GM18861 (cell line): ENCODE results near the gene PYGL.
"Not testable (repeated sequence)": the region's sequence is repeated elsewhere in the genome, so short reads cannot be mapped to it uniquely, and the experiment has no call there.

ENCODE experiments used
- ATAC-seq: cut with Tn5 transposase; IDR thresholded peaks from one replicate; pipeline ENCODE4 v1.9.1; 2021; ENCODE audit not compliant: unreplicated experiment

PYGL gene

DNA sequence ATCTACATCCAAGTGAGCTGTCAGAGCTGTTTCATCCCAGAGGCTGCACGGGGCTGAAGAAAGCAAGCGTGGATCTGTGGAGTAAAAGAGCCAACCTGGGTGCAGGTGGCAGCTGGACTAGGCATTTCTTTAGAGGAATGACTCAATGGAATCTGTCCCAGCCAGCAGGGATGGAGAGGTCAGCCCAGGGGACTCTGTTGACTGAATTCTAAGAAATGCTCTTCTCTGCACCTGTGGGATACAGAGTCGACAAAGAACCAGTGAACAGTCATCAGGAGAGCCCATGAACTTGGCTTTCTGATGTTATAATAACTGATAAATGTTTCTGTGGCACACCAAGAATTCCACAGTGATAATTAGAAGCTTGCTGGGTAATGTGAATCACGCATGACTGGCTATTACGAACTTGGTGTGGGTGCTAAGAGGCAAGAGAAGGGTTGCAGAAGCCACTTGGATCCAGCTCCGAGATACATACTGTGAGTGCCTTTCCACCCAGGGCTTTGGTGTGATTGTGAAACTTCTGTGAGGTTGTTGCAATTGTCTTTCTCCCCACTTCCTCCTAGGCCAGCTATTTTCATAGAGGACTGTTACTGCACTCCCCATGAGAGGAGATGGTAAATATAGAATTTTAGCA lies 16.2 kb downstream of the PYGL start:
- no peak for ATAC-seq

DNA sequence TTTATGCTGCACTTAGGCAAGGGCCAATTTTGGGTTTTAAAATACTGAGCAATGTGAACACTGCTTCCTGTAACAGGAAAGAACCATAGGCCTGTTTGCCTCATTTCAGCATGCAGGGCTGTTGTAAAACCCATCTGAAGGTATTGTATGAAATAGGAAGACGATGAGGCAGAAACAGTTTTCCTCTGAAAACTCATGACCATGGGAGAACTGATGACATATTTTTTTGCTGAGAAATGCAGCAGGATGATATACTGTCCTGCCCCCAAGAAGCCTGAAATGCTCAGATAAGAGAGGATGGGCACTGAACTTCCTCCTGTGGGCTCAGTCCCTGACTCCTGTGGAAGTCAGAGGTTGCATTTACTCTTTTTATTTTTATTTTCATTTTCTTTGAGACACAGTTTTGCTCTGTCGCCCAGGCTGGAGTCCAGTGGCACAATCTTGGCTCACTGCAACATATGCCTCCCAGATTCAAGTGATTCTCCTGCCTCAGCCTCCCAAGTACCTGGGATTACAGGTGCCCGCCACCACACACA lies 17.4 kb downstream of the PYGL start:
- ATAC-seq, result no peak

DNA sequence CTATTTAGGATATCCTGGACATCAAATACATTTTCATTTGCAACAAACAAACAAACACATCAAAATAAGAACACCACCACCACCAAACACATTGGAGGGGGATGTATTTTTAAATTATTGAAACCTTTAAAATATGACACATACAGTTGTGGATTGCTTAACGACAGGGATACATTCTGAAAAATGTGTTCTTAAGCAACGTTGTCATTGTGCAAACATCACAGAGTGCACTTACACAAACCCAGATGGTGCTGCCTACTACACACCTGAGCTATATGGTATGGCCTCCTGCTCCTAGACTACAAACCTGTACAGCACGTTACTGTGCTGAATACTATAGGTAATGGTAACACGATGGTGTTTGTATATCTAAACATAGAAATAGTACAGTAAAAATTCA lies 19.4 kb downstream of the PYGL start:
- no peak for ATAC-seq

DNA sequence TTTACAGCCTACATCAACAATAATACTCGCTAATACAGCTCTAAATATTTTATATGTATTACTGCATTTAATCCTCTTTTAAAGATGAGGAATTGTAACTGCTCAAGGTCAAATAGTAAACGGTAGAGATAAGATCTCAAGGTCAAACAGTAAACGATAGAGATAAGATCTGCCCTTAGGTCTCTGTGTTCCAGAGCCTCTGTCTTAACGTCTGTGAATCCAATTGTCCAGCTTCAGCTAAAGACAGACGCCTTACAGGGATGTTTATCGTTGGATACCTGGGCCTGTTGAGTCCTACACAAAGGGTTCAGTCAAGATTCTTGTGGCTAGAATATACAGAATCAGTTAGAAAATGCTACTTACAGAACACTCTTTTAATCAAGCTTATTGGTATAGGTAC lies 20.0 kb downstream of the PYGL start:
- ATAC-seq, result no peak

DNA sequence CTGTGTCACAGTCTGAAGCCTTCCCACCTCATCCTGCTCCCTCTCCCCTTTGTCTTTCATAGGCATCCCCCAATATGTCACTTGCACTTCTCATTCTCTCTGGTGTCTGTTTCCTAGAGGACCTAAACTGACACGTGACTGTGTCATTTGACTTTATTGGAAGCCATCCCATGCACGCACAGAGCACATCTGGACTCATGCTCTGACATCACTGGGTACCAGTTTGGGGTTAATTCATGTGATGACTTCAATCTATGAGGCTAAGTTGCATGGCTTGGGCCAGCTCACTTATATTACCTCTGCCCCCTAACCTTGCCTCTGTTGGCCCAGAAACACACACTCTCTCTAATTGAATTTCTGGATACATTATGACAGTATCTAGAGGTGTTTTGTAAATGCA lies 21.5 kb downstream of the PYGL start:
- no peak for ATAC-seq

DNA sequence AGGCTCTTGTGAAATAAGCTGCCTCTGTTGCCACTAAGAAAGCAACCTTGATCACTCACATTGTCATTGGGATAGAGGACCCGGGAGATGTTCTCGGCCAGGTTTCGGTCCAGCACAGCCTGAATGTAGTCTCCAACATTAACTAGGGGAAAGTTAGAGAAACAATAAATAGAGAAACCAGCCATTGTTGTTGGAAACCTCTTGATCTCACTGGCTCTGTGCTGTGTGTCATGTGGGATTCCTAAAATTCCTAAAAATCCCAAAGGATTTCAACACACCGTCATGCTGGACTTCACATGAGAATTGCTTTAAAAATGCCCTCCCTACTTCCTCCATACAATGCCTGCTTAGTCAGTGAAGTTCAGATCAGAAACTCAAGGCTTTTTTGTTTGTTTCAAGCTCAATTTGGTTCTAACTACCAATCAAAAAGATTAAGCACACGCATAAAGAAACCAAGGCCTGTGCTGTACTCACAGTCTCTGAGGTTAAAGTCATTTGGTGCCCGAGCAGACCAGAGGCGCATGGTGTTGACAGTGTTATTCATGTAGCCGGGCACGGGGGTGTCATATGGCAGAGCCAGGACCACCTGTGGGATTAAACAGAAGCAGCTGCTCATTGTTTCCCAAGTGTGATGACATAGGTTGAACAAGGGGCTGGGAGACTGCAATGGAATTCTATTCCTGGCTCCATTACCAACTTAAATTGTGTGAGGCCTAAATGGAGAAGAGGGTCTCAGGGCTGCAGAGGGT lies 23.6 kb downstream of the PYGL start:
- no peak for ATAC-seq

DNA sequence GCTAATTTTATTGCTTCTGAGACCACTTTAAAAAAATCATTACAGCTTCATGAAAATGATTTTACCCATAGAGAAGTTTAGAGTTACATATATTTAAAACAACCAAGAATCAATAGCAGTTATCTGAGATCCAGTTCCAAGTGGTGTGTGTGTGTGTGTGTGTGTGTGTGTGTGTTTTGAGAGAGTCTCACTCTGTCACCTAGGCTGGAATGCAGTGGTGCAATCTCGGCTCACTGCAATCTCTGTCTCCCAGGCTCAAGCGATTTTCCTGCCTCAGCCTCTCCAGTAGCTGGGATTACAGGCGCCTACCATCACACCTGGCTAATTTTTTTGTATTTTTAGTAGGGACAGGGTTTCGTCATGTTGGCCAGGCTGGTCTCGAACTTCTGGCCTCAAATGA lies 24.8 kb downstream of the PYGL start:
- not testable (repeated sequence) for ATAC-seq

DNA sequence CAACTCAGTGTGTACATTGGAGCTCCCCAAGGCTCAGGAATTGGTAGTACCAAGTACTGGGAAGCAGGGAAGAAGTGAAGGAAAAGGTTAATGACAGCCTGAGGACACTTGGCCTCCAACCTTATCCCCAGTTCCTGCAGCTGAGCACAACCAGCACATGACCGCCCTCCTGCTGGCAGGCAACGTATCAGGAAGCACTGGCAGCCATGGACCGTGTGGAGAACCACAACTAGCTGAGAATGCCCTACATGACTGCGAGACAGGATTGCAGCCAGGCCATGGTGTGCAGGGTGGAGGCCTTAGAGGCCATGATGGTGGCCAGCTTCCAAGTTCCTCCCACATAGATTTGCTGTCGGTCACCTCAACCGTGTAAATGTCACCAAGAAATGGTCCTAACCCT lies 26.8 kb downstream of the PYGL start:
- no peak for ATAC-seq

DNA sequence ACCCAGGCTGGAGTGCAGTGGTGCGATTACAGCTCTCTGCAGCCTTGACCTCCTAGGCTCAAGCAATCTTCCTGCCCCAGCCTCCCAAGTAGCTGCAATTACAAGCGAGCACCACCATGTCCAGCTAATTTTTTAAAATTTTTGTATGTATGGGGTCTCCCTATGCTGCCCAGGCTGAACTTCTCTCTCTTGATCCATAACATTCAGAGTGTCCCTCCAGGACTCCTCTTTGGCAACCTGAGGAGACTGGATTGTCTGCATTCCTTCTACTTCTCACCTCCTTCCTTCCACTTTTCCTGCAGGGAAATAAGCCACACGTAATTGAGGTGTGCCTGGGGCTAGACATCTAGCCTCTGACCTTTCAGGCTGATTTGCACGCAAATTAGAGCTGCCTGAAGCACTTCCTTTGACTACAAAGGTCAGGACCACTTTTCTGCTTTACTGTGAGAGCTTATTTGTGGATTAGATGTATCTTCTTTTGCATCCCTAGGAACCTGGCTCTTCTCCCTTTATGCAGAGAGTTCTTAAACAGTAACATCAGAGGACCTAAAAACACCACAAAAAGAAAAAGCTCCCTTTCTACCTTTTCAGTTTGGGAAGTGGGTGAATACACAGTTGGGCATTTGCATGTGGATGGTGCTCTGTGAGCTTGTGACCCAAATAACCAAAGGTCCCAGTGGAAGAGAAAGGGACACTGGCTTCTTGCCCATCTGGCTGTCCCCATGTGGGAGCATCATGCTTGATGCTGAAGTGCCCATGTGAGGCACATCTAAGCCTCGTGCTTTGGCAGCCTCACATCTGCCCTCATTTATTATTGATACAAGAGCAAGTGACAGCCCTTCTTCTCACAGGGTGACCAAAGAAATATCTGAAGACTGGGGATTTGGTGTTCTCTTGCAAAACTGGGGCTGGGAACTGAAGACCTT lies 33.5 kb downstream of the PYGL start:
- ATAC-seq, result no peak

DNA sequence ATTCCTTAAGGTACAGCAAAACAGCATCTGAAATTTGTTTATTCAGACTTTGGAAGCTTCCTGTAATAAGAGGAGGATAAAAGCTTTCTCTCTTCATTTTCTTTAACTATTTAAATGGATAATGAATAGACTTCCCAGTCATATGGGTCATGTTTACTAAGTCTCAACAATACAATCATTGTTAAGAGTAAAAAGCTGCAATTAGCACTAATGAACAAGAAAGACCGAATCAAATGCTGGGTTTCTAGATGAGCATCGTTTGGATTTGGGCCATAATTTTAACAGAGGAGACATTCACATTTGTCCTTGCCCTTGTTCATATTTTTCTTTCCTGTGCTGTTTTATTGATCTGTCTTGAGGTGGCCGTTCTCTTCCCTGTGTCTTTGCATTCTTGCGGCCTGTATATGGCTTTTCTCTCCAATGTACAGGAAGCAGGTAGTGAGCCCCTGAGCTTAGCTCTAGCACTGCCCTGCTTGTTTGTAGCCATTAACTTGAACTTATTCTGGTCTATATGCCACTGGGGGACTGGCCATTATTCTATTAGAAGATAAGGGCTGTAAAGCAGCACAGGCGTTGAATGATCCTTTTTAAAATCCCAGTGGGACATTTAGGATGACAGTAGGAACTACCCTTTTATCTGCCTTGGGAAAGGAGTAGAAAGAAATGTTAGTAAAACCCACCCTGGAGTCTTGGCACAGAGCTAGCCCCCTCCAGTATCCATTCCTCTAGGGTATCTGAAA lies 37.8 kb downstream of the PYGL start:
- no peak for ATAC-seq

DNA sequence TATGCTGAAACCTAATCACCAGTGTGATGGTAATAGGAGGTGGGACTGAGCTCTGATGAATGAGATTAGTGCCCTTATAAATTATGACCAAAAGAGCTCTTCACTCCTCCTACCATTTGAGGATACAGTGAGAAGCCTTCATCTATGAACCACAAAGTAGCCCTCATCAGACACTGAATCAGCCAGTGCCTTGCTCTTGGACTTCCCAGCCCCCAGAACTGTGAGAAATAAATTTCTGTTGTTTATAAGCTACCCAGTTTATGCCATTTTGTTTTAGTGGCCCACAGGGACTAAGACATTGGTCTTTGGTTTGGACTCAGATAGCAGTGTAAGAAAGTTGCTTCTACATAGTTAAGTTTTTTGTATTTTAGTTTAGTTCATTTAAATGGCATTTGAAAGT lies 39.6 kb downstream of the PYGL start:
- ATAC-seq, result no peak

DNA sequence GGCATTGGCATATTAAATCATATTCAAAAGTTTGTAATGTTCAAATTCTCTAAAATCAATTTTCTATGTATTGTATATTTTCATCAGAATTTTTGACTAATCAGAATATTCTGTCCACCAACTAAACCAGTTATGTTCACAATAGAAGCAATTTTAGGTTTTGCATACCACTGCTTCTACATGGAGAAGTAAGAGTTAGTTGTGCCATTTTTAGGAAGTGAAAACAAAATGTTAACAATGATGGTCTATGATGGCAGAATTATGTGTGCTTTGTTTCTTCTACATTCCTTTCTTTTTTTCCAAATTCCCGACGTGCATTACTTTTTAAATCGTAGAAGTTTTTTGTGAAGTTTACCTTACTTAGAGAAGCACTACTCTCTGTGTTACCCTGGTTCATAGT lies 42.9 kb downstream of the PYGL start:
- ATAC-seq, result no peak

DNA sequence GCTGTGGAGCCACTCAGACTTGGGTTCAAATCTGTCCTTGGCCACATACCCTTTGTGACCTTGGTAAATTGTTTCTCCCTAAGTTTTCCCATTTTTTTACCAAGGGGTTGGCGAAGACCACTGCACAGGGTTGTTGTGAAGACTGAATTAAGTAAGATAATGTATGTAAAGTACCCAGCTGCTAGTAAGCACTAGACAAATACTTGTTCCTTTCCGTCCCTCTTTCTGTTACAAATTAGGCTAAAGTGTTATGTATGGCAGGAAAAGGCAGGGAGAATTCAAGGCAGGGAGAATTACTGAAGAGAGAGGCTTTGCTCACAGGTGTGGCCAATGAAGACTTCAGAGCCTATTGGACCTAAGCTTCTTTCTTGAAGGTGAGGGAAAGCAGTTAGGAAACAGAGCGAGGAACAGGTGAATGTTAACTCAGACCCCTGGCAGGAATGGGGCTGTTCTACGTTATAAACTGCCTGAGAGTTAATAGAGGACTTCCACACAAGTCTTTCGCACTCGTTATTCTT lies 46.6 kb downstream of the PYGL start:
- ATAC-seq, result no peak

DNA sequence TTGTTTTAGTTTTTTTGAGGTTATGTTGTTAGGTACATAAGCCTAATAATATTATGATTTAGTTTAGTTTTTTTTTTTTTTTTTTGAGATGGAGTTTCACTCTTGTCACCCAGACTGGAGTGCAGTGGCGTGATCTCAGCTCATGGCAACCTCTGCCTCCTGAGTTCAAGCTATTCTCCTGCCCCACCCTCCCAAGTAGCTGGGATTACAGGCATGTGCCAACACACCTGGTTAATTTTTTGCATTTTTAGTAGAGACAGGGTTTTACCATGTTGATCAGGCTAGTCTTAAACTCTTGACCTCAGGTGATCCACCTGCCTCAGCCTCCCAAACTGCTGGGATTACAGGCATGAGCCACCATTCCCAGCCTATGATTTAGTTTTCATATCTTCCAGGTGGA lies 47.3 kb downstream of the PYGL start:
- ATAC-seq, result not testable (repeated sequence)

DNA sequence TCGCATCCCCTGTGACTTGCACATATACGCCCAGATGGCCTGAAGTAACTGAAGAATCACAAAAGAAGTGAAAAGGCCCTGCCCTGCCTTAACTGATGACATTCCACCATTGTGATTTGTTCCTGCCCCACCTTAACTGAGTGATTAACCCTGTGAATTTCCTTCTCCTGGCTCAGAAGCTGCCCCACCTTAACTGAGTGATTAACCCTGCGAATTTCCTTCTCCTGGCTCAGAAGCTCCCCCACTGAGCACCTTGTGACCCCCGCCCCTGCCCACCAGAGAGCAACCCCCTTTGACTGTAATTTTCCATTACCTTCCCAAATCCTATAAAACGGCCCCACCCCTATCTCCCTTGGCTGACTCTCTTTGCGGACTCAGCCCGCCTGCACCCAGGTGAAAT lies 47.9 kb downstream of the PYGL start:
- not testable (repeated sequence) for ATAC-seq

DNA sequence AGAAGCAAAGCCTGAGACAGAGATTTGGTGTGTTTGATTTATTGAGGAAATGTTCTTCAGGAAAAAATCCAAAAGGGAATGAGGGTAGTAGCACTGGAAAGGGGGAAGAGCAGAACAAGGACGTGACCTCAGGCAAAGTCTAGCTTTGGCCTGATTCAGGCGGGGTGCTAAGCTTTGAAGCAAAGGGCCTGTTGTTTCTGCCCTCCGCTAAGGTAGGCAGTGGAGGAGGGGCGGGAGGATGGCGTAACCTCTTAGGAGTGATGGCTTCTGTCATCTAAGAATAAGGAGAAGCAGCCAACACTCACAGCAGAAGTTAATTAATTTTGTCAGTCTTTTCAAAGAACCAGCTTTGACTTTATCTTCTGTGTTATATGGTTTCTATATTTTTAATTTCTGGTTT lies 52.0 kb downstream of the PYGL start:
- ATAC-seq, result no peak

DNA sequence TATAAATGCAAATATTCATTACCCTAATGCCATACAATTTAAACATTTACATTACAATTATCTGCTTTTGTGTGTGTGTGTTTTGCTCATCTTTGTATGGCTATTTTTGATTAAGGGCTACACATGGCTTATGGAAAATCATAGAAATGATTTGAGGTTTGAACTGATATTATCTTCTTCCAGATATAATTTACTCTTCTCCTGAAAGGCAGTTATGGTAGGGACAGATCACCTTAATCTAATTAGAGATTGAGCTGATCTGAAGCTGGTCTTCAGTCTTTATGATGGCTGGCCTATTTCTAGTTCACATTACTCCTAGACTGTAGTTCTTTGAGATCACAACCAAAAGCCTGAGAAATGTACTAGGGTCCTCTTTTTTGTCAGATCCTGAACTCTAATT lies 56.8 kb downstream of the PYGL start:
- ATAC-seq, result no peak

DNA sequence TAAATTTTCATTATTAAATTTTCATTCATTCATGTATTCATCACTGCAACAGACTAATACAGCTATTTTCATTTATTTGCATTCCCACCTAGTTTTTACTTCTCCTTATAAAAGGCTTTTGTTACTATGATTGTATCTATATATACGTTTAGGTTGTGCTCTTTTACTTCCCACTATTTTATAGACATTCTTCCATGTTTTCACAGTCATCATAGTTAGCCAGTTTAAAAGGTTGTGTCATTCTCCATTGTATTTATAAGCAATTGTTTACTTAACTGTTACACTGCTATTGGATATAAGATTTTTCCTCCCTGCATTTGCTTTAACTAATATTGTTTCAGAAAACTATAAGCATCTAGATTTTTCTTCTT lies 60.5 kb downstream of the PYGL start:
- ATAC-seq, result no peak

DNA sequence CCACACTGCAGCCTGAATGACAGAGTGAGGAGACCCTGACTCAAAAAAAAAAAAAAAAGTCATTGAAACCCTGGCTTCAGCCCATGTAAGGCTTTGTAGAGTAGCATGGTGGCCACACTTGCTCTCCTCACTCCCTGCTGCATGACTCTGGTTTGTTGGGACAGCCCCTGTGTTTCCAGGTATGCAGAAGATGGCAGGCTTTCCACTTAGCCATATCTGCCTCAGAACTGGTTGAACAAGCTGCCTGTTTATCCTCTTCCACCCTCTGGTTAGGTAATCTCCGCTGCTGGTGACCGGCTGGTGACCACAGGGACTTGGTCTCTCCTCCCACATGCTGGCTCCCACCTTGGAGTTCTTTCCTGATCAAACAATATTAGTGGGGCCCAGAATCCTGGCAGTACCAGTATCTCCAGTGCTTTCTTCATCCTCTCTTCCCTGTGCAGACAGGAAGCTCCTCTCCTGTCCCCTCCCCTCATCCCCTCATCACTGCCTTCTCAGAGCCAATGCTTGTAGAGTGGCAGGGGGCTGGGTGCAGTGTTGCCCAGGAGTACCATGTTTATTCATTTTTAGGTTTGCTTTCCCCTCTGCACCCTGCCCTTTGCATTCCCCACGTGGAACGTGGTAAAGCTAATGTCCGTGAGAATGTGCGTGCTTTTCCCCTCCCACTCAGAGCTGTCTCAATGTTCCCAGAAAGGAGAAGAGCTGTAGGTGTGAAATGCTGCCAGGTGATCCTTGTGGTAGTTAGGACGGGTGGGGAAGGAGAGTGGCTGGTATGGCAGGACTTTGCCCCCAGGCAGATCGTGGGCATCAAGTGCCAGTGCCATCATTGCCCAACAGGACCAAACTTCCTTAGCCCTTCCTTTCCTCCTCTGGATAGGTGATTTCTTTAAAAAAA lies 61.1 kb downstream of the PYGL start:
- no peak for ATAC-seq
